ENCODE measurements around the gene CCDC154. TPM values are rescaled to one million over a fixed set of nuclear protein-coding genes. Genes with fewer than 3 reads are reported as not detected.

Gene CCDC154
- total and polyA plus RNA-seq, 9 of the 15 experiments (the other 6 are each of a cell fraction or from before 2014, with no cell fraction given), result 0.15 to 1.4 (median 0.20) TPM; not detected in 5

GRCh38 chr16:1474796-1475551, 30.6 kb upstream of the CCDC154 start, which contains the start of gene CLCN7 (continued):
- TF ChIP-seq TOE1 (IDR thresholded peaks at IDR 0.05; ENCODE audit: borderline replicate concordance), result peak; percentile 89; the same call in 1 of the 2 replicates
- TF ChIP-seq TOE1 (CRISPR knock-in tag; IDR thresholded peaks at IDR 0.05; ENCODE audit: borderline replicate concordance, low read depth), result no peak
- TF ChIP-seq U2AF1 (optimal IDR thresholded peaks at IDR 0.05; ENCODE audit: low read depth, low read length), result peak; percentile 36
- TF ChIP-seq TAF15 (IDR thresholded peaks at IDR 0.05; ENCODE audit: low read depth, low read length), result no peak
- peak; percentile 85; the same call in 1 of the 2 replicates for TF ChIP-seq RBM14 (IDR thresholded peaks at IDR 0.05; ENCODE audit: borderline replicate concordance, insufficient read depth, low read depth, low read length)
- no peak for TF ChIP-seq E2F8 (IDR thresholded peaks at IDR 0.05; ENCODE audit: low read depth, partially characterized antibody)
- TF ChIP-seq ZNF140 (CRISPR knock-in tag; IDR thresholded peaks at IDR 0.05), result no peak
- TF ChIP-seq HMG20B (CRISPR knock-in tag; IDR thresholded peaks at IDR 0.05), result no peak
- no peak for TF ChIP-seq BCL6 (CRISPR knock-in tag; IDR thresholded peaks at IDR 0.05)
- 0 out of 2 replicates have a peak, but pooled peaks have one; percentile 35 for TF ChIP-seq ZNF717 (CRISPR knock-in tag; IDR thresholded peaks at IDR 0.05)
- TF ChIP-seq CCAR2 (IDR thresholded peaks at IDR 0.05; ENCODE audit: low read depth, low read length), result no peak
- peak; percentile 89 for TF ChIP-seq FIP1L1 (IDR thresholded peaks at IDR 0.05; ENCODE audit: low read depth, low read length, poor library complexity, severe bottlenecking)
- TF ChIP-seq TCFL5 (CRISPR knock-in tag; conservative IDR thresholded peaks at IDR 0.05), result no peak
- TF ChIP-seq ZNF316 (IDR thresholded peaks at IDR 0.05), result no peak
- peak; percentile 72 for TF ChIP-seq HCFC1 (IDR thresholded peaks at IDR 0.05; ENCODE audit: low read depth, low read length)
- TF ChIP-seq SMAD1 (IDR thresholded peaks at IDR 0.05; ENCODE audit: low read depth, low read length, partially characterized antibody), result peak; percentile 21
- TF ChIP-seq NRF1 (conservative IDR thresholded peaks at IDR 0.05 in 1 of 2, IDR thresholded peaks at IDR 0.05 in 1 of 2), result peak in 1 of 2 experiments; percentile 41; a peak in 1 of 4 replicates
- TF ChIP-seq PRMT5 (CRISPR knock-in tag; IDR thresholded peaks at IDR 0.05), result 0 out of 2 replicates have a peak, but pooled peaks have one; percentile 35
- no peak for TF ChIP-seq JUND (IDR thresholded peaks at IDR 0.05; ENCODE audit: borderline replicate concordance, low read depth, low read length)
- no peak; the same call in 2 of the 3 replicates for TF ChIP-seq JUND (tag; IDR thresholded peaks at IDR 0.05; ENCODE audit: borderline replicate concordance, low read depth, low read length)
- no peak for TF ChIP-seq SETDB1 (IDR thresholded peaks at IDR 0.05; ENCODE audit: low read length)
- TF ChIP-seq, protein P1, sequence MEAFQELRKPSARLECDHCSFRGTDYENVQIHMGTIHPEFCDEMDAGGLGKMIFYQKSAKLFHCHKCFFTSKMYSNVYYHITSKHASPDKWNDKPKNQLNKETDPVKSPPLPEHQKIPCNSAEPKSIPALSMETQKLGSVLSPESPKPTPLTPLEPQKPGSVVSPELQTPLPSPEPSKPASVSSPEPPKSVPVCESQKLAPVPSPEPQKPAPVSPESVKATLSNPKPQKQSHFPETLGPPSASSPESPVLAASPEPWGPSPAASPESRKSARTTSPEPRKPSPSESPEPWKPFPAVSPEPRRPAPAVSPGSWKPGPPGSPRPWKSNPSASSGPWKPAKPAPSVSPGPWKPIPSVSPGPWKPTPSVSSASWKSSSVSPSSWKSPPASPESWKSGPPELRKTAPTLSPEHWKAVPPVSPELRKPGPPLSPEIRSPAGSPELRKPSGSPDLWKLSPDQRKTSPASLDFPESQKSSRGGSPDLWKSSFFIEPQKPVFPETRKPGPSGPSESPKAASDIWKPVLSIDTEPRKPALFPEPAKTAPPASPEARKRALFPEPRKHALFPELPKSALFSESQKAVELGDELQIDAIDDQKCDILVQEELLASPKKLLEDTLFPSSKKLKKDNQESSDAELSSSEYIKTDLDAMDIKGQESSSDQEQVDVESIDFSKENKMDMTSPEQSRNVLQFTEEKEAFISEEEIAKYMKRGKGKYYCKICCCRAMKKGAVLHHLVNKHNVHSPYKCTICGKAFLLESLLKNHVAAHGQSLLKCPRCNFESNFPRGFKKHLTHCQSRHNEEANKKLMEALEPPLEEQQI (IDR thresholded peaks at IDR 0.05), result no peak
- peak; percentile 43; the same call in 1 of the 2 replicates for TF ChIP-seq ZSCAN32 (CRISPR knock-in tag; IDR thresholded peaks at IDR 0.05)
